HepG2 (cell line): ENCODE data around the gene KLHL36.

Experiments
- BCL3 ChIP-seq: sonication (generic); formaldehyde crosslinking; IDR thresholded peaks from 2 replicates; pipeline ENCODE4 v1.5.1; 2020; ENCODE audit warnings: mild to moderate bottlenecking, missing genetic modification reagents, moderate library complexity
- CEBPZ ChIP-seq: IDR thresholded peaks from 2 replicates; pipeline ENCODE4 v1.6.1; 2012; ENCODE audit warnings: low read length, improper control_type of control experiment
- EZH2 ChIP-seq: conservative IDR thresholded peaks from 2 replicates; pipeline ENCODE4 v1.6.1; 2012; ENCODE audit warnings: mild to moderate bottlenecking, low read depth, low read length, moderate library complexity
- FOXO1 ChIP-seq: sonication (generic); formaldehyde crosslinking; IDR thresholded peaks from 2 replicates; pipeline ENCODE4 v1.4.0; 2020; ENCODE audit warnings: missing genetic modification reagents
- HDAC2 ChIP-seq: sonication (generic); formaldehyde crosslinking; IDR thresholded peaks from 2 replicates; pipeline ENCODE4 v1.4.0; 2020; ENCODE audit warnings: missing genetic modification reagents
- RARA ChIP-seq: IDR thresholded peaks from 2 replicates; pipeline ENCODE4 v1.6.1; 2016; ENCODE audit warnings: missing genetic modification reagents, missing compliant biosample characterization
- SNAI1 ChIP-seq: sonication (generic); formaldehyde crosslinking; IDR thresholded peaks from 2 replicates; pipeline ENCODE4 v1.5.0; 2020; ENCODE audit warnings: mild to moderate bottlenecking, missing genetic modification reagents, borderline replicate concordance
- ZNF292 ChIP-seq: sonication (generic); formaldehyde crosslinking; IDR thresholded peaks from 2 replicates; pipeline ENCODE4 v1.8.1; 2022; ENCODE audit warnings: mild to moderate bottlenecking, low read depth, missing genetic modification reagents, borderline replicate concordance
- TF ChIP-seq, protein P1 (sequence below): sonication (generic); formaldehyde crosslinking; IDR thresholded peaks from 2 replicates; pipeline ENCODE4 v1.4.0; 2020; ENCODE audit warnings: missing genetic modification reagents
- TF ChIP-seq, protein P2 (sequence below): sonication (generic); formaldehyde crosslinking; IDR thresholded peaks from 2 replicates; pipeline ENCODE4 v1.4.0; 2020; ENCODE audit warnings: missing genetic modification reagents
- TF ChIP-seq, protein P3 (sequence below): sonication (generic); formaldehyde crosslinking; IDR thresholded peaks from 2 replicates; pipeline ENCODE4 v1.4.0; 2020; ENCODE audit warnings: missing genetic modification reagents

GRCh38 chr16:84614073-84614459, 34.2 kb upstream of the KLHL36 start:
- TF ChIP-seq, protein P1, sequence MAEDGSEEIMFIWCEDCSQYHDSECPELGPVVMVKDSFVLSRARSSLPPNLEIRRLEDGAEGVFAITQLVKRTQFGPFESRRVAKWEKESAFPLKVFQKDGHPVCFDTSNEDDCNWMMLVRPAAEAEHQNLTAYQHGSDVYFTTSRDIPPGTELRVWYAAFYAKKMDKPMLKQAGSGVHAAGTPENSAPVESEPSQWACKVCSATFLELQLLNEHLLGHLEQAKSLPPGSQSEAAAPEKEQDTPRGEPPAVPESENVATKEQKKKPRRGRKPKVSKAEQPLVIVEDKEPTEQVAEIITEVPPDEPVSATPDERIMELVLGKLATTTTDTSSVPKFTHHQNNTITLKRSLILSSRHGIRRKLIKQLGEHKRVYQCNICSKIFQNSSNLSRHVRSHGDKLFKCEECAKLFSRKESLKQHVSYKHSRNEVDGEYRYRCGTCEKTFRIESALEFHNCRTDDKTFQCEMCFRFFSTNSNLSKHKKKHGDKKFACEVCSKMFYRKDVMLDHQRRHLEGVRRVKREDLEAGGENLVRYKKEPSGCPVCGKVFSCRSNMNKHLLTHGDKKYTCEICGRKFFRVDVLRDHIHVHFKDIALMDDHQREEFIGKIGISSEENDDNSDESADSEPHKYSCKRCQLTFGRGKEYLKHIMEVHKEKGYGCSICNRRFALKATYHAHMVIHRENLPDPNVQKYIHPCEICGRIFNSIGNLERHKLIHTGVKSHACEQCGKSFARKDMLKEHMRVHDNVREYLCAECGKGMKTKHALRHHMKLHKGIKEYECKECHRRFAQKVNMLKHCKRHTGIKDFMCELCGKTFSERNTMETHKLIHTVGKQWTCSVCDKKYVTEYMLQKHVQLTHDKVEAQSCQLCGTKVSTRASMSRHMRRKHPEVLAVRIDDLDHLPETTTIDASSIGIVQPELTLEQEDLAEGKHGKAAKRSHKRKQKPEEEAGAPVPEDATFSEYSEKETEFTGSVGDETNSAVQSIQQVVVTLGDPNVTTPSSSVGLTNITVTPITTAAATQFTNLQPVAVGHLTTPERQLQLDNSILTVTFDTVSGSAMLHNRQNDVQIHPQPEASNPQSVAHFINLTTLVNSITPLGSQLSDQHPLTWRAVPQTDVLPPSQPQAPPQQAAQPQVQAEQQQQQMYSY, result no peak
- TF ChIP-seq EZH2, result no peak
- TF ChIP-seq RARA (CRISPR knock-in tag), result no peak
- TF ChIP-seq SNAI1, result no peak
- no peak for TF ChIP-seq FOXO1 (CRISPR knock-in tag)
- TF ChIP-seq, protein P2, sequence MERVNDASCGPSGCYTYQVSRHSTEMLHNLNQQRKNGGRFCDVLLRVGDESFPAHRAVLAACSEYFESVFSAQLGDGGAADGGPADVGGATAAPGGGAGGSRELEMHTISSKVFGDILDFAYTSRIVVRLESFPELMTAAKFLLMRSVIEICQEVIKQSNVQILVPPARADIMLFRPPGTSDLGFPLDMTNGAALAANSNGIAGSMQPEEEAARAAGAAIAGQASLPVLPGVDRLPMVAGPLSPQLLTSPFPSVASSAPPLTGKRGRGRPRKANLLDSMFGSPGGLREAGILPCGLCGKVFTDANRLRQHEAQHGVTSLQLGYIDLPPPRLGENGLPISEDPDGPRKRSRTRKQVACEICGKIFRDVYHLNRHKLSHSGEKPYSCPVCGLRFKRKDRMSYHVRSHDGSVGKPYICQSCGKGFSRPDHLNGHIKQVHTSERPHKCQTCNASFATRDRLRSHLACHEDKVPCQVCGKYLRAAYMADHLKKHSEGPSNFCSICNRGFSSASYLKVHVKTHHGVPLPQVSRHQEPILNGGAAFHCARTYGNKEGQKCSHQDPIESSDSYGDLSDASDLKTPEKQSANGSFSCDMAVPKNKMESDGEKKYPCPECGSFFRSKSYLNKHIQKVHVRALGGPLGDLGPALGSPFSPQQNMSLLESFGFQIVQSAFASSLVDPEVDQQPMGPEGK (CRISPR knock-in tag), result no peak
- TF ChIP-seq CEBPZ, result no peak
- no peak for TF ChIP-seq ZNF292
- TF ChIP-seq HDAC2 (CRISPR knock-in tag), result no peak
- no peak for TF ChIP-seq BCL3
- TF ChIP-seq, protein P3, sequence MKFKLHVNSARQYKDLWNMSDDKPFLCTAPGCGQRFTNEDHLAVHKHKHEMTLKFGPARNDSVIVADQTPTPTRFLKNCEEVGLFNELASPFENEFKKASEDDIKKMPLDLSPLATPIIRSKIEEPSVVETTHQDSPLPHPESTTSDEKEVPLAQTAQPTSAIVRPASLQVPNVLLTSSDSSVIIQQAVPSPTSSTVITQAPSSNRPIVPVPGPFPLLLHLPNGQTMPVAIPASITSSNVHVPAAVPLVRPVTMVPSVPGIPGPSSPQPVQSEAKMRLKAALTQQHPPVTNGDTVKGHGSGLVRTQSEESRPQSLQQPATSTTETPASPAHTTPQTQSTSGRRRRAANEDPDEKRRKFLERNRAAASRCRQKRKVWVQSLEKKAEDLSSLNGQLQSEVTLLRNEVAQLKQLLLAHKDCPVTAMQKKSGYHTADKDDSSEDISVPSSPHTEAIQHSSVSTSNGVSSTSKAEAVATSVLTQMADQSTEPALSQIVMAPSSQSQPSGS (CRISPR knock-in tag), result no peak
